Gastrocnemius medialis (tissue), 4 donors: ENCODE measurements around the gene TMEM266.

ENCODE experiments used
- CTCF ChIP-seq, 5 experiments: fragments of 450-650 bp in 3 of 5; fragments of 200-600 bp in 2 of 5; sonication (generic) in 2 of 5; IDR thresholded peaks in 4 of 5; conservative IDR thresholded peaks in 1 of 5; 1 replicate in 4 of 5; 2 replicates in 1 of 5; pipeline ENCODE4 v1.5.1; 2016 to 2019; ENCODE audit warnings: antibody characterized with exemption in 5 of 5, mild to moderate bottlenecking in 3 of 5, moderate library complexity in 3 of 5
- POLR2A ChIP-seq, 2 donors: fragments of 450-650 bp; IDR thresholded peaks; one replicate each; pipeline ENCODE4 v1.6.1; 2017; ENCODE audit warnings: antibody characterized with exemption in 2 of 2, mild to moderate bottlenecking in 2 of 2, moderate library complexity in 2 of 2

GRCh38 chr15:76185716-76186115, 125.9 kb downstream of the TMEM266 start:
- TF ChIP-seq CTCF (IDR thresholded peaks at IDR 0.05 in 4 of 5, conservative IDR thresholded peaks at IDR 0.05 in 1 of 5) (peak in 3 of 5 experiments; percentile 28 to 61 (median 44)), POLR2A (IDR thresholded peaks at IDR 0.05) (no peak)
